Measurements from ENCODE around the gene RAD23B.
A peak's percentile ranks its signal among the peaks of the same experiment; 100 is the strongest.

Gene RAD23B

GRCh38 chr9:107269254-107269653 is 13.8 kb upstream of the RAD23B start:
- DNase-seq: no peak

- no peak for DNase-seq
Observed at GRCh38 chr9:107269681-107270080, 13.4 kb upstream of the RAD23B start.

GRCh38 chr9:107270082-107270481 is 13.0 kb upstream of the RAD23B start:
- DNase-seq: no peak

GRCh38 chr9:107270580-107270979 is 12.5 kb upstream of the RAD23B start:
- DNase-seq: no peak

GRCh38 chr9:107273634-107274033 is 9.4 kb upstream of the RAD23B start:
- no peak for DNase-seq

GRCh38 chr9:107274096-107274495 is 9.0 kb upstream of the RAD23B start:
- DNase-seq: no peak

- no peak for DNase-seq
Observed at GRCh38 chr9:107274953-107275422, 8.1 kb upstream of the RAD23B start.

- DNase-seq: no peak
Observed at GRCh38 chr9:107275530-107275929, 7.5 kb upstream of the RAD23B start.

- DNase-seq: no peak
Observed at GRCh38 chr9:107276966-107277710, 5.9 kb upstream of the RAD23B start.

- no peak for DNase-seq
Observed at GRCh38 chr9:107277801-107278200, 5.3 kb upstream of the RAD23B start.

GRCh38 chr9:107279086-107279485 is 4.0 kb upstream of the RAD23B start:
- no peak for DNase-seq

- DNase-seq: no peak
Observed at GRCh38 chr9:107280543-107280942, 2.5 kb upstream of the RAD23B start.

- no peak for DNase-seq
Observed at GRCh38 chr9:107281184-107281583, 1.9 kb upstream of the RAD23B start.

- no peak for DNase-seq
Observed at GRCh38 chr9:107281922-107282667, 984 bp upstream of the RAD23B start.

GRCh38 chr9:107283623-107284616 is 841 bp downstream of the RAD23B start:
- peak; percentile 29 for DNase-seq

- DNase-seq: no peak
Observed at GRCh38 chr9:107284636-107285035, 1.6 kb downstream of the RAD23B start.

- DNase-seq: no peak
Observed at GRCh38 chr9:107285286-107285685, 2.2 kb downstream of the RAD23B start.

GRCh38 chr9:107286057-107286456 is 3.0 kb downstream of the RAD23B start:
- DNase-seq: no peak

GRCh38 chr9:107288701-107289100 is 5.6 kb downstream of the RAD23B start:
- DNase-seq: no peak

- DNase-seq: no peak
Observed at GRCh38 chr9:107290619-107291018, 7.5 kb downstream of the RAD23B start.

GRCh38 chr9:107292821-107293542 is 9.9 kb downstream of the RAD23B start:
- no peak for DNase-seq

- DNase-seq: no peak
Observed at GRCh38 chr9:107293543-107294085, 10.5 kb downstream of the RAD23B start.
